ENCODE results near the gene SLC18A3.

Gene SLC18A3

DNA sequence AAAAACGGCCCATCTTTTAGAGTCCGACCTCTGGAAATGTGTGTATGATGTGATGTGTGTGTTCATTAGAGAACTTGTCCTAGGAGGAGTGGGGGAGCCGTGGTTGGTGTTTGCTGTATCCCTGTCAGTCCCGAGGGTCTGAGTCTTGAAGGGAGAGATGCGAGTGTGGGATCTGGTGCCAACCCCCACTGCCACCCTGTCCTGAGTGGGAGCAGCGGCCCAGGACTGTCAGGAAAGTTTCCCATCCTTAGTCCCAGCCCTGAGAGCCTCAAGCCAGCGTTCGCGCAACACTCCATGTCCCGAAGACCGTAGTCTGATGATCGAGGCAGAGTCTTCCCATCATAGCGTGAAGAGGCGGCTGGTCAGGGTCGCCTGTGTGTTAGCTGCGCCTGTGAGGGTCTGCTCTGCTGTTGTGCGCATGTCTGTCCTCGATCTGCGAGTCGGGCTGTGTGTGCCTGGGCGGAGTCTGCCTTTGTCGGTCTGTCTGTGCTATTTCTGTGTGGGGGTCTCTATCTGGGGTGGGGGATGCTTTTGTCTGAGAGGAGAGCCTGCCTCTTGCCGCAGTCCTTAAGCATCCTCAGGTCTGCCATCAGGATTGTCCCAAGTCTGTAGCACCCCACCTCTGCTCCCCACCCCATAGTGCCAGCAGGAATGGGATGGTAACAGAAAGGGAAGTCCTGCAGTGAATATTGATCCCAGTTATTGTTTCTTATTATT lies 3.2 kb downstream of the SLC18A3 start:
- TF ChIP-seq YY1 (IDR thresholded peaks at IDR 0.05; ENCODE audit: low read depth) (no peak), NFIC (IDR thresholded peaks at IDR 0.05) (no peak), TAF1 (IDR thresholded peaks at IDR 0.05; ENCODE audit: low read depth) (no peak), ZBTB7A (IDR thresholded peaks at IDR 0.05; ENCODE audit: low read depth) (no peak), TEAD4 (IDR thresholded peaks at IDR 0.05) (no peak), REST (IDR thresholded peaks at IDR 0.05; ENCODE audit: low read depth) (no peak), EGR1 (IDR thresholded peaks at IDR 0.05) (no peak), CEBPB (IDR thresholded peaks at IDR 0.05) (no peak), EP300 (IDR thresholded peaks at IDR 0.05; ENCODE audit: borderline replicate concordance) (no peak), FOXM1 (IDR thresholded peaks at IDR 0.05; ENCODE audit: borderline replicate concordance, low read depth) (no peak), RAD21 (IDR thresholded peaks at IDR 0.05; ENCODE audit: low read depth) (no peak), CREB1 (IDR thresholded peaks at IDR 0.05; ENCODE audit: low read depth) (no peak), TCF12 (IDR thresholded peaks at IDR 0.05; ENCODE audit: low read depth) (no peak)
- TF ChIP-seq, protein P1, sequence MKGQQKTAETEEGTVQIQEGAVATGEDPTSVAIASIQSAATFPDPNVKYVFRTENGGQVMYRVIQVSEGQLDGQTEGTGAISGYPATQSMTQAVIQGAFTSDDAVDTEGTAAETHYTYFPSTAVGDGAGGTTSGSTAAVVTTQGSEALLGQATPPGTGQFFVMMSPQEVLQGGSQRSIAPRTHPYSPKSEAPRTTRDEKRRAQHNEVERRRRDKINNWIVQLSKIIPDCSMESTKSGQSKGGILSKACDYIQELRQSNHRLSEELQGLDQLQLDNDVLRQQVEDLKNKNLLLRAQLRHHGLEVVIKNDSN (IDR thresholded peaks at IDR 0.05), result no peak
- TF ChIP-seq, protein P2, sequence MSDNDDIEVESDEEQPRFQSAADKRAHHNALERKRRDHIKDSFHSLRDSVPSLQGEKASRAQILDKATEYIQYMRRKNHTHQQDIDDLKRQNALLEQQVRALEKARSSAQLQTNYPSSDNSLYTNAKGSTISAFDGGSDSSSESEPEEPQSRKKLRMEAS (IDR thresholded peaks at IDR 0.05), result no peak

DNA sequence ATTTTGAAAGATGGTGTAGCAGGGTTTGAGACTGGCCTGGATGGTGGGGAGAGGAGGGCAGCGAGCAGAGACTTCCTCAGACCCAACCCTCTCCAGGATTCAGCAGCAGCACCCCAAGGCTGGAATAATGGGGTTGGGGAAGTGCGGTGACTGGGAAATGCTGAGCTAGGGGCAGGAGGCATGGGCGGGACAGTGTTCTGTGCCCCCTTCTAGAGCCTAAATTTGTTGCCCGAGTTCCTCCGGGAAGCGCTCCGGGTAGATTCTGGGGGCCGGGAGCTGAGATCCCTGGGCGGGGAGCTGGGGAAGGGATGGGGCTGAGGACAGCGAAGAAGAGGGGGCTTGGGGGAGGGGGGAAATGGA lies 3.8 kb downstream of the SLC18A3 start, which contains the start of gene CHAT:
TSS of gene CHAT (plus strand) at position 156 of the 360 bp plus-strand sequence. CDS start at position 309, 153 bp downstream.
- TF ChIP-seq CREB1 (IDR thresholded peaks at IDR 0.05; ENCODE audit: low read depth), result no peak
- TF ChIP-seq, protein P2 (IDR thresholded peaks at IDR 0.05), result no peak
- no peak for TF ChIP-seq TAF1 (IDR thresholded peaks at IDR 0.05; ENCODE audit: low read depth)
- TF ChIP-seq TCF12 (IDR thresholded peaks at IDR 0.05; ENCODE audit: low read depth), result no peak
- no peak for TF ChIP-seq EP300 (IDR thresholded peaks at IDR 0.05; ENCODE audit: borderline replicate concordance)

- TF ChIP-seq CEBPB (IDR thresholded peaks at IDR 0.05), result no peak
- no peak for TF ChIP-seq TCF12 (IDR thresholded peaks at IDR 0.05; ENCODE audit: low read depth)
- TF ChIP-seq ZBTB7A (IDR thresholded peaks at IDR 0.05; ENCODE audit: low read depth), result no peak
- TF ChIP-seq, protein P2 (IDR thresholded peaks at IDR 0.05), result no peak
- TF ChIP-seq, protein P1 (IDR thresholded peaks at IDR 0.05), result no peak
- TF ChIP-seq REST (IDR thresholded peaks at IDR 0.05; ENCODE audit: low read depth), result no peak
Measured at GRCh38 chr10:49614242-49615198, 4.4 kb downstream of the SLC18A3 start.

DNA sequence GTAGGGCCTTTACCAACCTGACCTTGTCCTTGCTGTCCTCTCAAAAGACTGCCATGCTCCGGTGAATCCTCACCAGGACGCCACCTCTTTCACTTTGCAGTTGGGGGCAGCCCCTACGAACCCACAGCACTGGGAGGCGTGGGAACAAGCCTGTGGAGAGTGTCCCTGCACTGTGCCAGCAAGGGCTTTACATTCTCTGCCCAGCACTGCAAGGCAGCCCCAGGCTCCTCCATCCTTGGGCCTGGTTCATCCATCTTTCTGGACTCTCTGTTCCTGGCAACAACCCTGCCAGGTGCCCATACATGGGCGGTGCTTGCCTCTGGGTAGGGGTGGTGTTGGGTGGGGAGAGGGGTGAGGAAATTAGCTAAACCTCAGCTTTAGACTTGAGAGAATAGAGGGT lies 5.1 kb downstream of the SLC18A3 start:
- TF ChIP-seq EGR1 (IDR thresholded peaks at IDR 0.05), result no peak
- TF ChIP-seq ZBTB7A (IDR thresholded peaks at IDR 0.05; ENCODE audit: low read depth), result no peak
- TF ChIP-seq CEBPB (IDR thresholded peaks at IDR 0.05), result no peak
- TF ChIP-seq TEAD4 (IDR thresholded peaks at IDR 0.05), result no peak
- no peak for TF ChIP-seq TCF12 (IDR thresholded peaks at IDR 0.05; ENCODE audit: low read depth)
- TF ChIP-seq FOXM1 (IDR thresholded peaks at IDR 0.05; ENCODE audit: borderline replicate concordance, low read depth), result no peak
- TF ChIP-seq REST (IDR thresholded peaks at IDR 0.05; ENCODE audit: low read depth), result no peak
- TF ChIP-seq TAF1 (IDR thresholded peaks at IDR 0.05; ENCODE audit: low read depth), result no peak
- TF ChIP-seq, protein P1 (IDR thresholded peaks at IDR 0.05), result no peak
- no peak for TF ChIP-seq NFIC (IDR thresholded peaks at IDR 0.05)
- TF ChIP-seq RAD21 (IDR thresholded peaks at IDR 0.05; ENCODE audit: low read depth), result no peak
- TF ChIP-seq, protein P2 (IDR thresholded peaks at IDR 0.05), result no peak
- TF ChIP-seq YY1 (IDR thresholded peaks at IDR 0.05; ENCODE audit: low read depth), result no peak
- no peak for TF ChIP-seq CREB1 (IDR thresholded peaks at IDR 0.05; ENCODE audit: low read depth)
- no peak for TF ChIP-seq EP300 (IDR thresholded peaks at IDR 0.05; ENCODE audit: borderline replicate concordance)
